IPS-15b (cell line): ENCODE measurements around the gene NEU4.

ENCODE experiments used
- H3K27me3 ChIP-seq: one replicate; pipeline ENCODE4 v1.6.1; 2013; ENCODE audit warnings: low read length; ENCODE audit not compliant: control insufficient read depth, insufficient read depth
- H3K36me3 ChIP-seq: one replicate; pipeline ENCODE4 v1.6.1; 2013; ENCODE audit warnings: low read length; ENCODE audit not compliant: control insufficient read depth, insufficient read depth
- H3K4me1 ChIP-seq: one replicate; pipeline ENCODE4 v1.6.1; 2013; ENCODE audit warnings: mild to moderate bottlenecking, low read length; ENCODE audit not compliant: control insufficient read depth, insufficient read depth
- H3K4me3 ChIP-seq: one replicate; pipeline ENCODE4 v1.5.1; 2013; ENCODE audit warnings: low read depth, low read length
- H3K9ac ChIP-seq: one replicate; pipeline ENCODE4 v1.6.1; 2013; ENCODE audit warnings: low read depth, mild to moderate bottlenecking, low read length
- H3K9me3 ChIP-seq: one replicate; pipeline ENCODE4 v1.6.1; 2013; ENCODE audit warnings: mild to moderate bottlenecking, low read length; ENCODE audit not compliant: control insufficient read depth, insufficient read depth

The NEU4 gene

GRCh38 chr2:241864850-241865213 is 55.8 kb downstream of the NEU4 start:
- Histone ChIP-seq H3K4me1 (peaks cover 3% of the 10 kb centered on the region), H3K27me3 (peaks cover 5% of the 10 kb centered on the region)

DNA sequence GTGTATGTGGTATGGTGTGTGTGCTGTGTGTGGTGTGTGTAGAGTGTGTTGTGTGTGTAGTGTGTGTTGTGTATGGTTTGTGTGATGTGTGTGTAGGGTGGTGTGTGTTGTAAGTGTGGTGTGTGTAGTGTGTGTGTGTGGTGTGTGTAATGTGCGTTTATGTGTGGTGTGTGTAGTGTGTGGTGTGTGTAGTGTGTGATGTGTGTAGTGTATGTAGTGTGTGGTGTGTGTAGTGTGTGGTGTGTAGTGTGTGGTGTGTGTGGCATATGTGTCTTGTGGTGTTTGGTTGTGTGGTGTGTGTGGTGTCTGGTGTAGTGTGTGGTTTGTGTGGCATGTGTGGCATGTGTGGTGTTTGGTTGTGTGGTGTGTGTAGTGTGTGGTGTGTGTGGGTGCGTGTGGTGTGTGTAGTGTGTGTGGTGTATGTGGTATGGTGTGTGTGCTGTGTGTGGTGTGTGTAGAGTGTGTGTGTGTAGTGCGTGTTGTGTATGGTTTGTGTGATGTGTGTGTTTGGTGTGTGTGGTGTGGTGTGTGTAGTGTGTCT is 56.5 kb downstream of the NEU4 start:
- Histone ChIP-seq H3K9ac (no peak overlapping the region), H3K4me1 (peaks cover 3% of the 10 kb centered on the region), H3K36me3 (no peaks in the 10 kb centered on the region), H3K9me3 (no peaks in the 10 kb centered on the region), H3K4me3 (no peak overlapping the region), H3K27me3 (peaks cover 5% of the 10 kb centered on the region)

More at GRCh38 chr2:241864850-241865213, 55.8 kb downstream of the NEU4 start:
- H3K36me3 ChIP-seq = no peaks in the 10 kb centered on the region
- H3K4me3 ChIP-seq = no peak overlapping the region
- no peaks in the 10 kb centered on the region for H3K9me3 ChIP-seq
- H3K9ac ChIP-seq = no peak overlapping the region

DNA sequence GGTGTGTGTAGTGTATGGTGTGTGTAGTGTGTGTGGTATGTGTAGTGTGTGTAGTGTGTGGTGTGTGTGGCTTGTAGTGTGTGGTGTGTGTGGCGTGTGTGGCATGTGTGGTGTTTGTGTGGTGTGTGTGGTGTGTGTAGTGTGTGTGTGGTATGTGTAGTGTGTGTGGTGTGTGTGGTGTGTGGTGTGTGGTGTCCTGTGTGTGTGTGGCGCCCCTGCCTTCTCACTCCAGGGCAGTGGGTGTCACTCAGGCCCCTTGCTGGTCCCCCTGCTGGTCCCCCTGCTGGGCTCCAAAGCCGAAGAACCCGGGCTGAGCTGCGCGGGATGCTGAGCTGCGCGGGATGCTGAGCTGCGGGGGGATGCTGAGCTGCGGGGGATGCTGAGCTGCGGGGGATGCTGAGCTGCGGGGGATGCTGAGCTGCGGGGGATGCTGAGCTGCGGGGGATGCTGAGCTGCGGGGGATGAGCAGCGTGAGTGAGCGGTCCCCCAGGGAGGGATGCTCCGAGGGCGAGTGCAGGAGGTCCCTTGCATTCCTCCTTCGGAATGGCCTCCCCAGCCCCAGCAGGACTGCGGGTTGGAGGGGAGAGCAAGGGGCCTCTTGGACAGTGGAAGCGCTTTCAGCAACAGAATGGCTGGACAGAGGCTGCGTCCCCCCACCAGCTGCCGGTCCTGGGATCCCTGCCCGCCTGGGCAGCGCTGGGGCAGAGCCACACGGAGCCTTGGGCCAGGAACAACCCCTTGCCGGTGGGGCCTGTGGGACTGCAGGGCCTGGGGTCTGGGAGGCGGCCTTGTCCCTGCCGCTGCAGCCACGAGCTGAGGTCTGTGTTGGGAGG is 57.2 kb downstream of the NEU4 start:
- Histone ChIP-seq H3K4me1 (peaks cover 3% of the 10 kb centered on the region), H3K27me3 (peaks cover 5% of the 10 kb centered on the region)

More for the DNA sequence above, 57.2 kb downstream of the NEU4 start:
- Histone ChIP-seq H3K9me3 (no peaks in the 10 kb centered on the region), H3K36me3 (no peaks in the 10 kb centered on the region), H3K9ac (no peak overlapping the region), H3K4me3 (no peak overlapping the region)
